ENCODE data around the gene IL17RA.

The IL17RA gene

DNA sequence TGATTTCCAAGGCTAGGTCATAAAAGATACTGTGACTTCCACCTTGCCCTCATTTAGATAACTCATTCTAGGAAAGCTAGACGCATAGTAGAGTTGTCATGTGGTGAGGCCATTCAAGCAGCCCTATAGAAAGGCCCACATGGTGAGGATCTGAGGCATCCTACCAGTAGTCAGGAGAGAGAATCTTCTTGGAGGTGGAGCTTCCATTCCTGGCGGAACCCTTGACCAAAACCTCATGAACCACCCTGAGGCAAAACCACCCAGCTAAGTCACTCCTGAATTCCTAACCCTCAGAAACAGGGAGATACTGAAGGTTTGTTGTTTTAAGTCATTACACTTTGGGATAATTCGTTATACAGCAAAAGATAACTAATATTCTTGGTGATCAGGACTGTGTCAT, 77.2 kb downstream of the IL17RA start:
- DNase-seq = no peak

DNA sequence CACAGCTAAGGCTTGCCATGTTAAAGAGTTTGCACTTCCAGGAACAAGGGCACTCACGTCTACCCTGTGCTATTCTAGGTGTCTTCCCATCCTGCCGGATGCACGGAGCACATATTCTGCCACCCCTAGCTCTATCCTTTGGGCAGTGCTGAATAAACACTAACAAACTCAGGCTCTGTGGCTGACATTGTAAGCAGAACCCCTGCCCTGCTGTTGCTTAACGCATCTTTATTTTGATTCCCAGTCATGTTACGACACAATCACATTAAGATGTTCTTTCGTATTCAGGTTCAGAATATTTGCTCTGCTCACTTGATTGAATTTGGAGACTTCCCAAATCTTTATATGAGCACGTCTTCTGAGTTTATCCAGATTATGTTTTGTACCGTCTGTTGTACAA, 77.9 kb downstream of the IL17RA start:
- DNase-seq = no peak

GRCh38 chr22:17164392-17165024, 79.7 kb downstream of the IL17RA start:
- peak; percentile 50 to 56 for DNase-seq

Data from Kasumi-1 (cell line).